ENCODE results near the gene MGAT5B.
"Not testable (repeated sequence)": the region's sequence is repeated elsewhere in the genome, so short reads cannot be mapped to it uniquely, and the experiment has no call there.

MGAT5B gene

DNA sequence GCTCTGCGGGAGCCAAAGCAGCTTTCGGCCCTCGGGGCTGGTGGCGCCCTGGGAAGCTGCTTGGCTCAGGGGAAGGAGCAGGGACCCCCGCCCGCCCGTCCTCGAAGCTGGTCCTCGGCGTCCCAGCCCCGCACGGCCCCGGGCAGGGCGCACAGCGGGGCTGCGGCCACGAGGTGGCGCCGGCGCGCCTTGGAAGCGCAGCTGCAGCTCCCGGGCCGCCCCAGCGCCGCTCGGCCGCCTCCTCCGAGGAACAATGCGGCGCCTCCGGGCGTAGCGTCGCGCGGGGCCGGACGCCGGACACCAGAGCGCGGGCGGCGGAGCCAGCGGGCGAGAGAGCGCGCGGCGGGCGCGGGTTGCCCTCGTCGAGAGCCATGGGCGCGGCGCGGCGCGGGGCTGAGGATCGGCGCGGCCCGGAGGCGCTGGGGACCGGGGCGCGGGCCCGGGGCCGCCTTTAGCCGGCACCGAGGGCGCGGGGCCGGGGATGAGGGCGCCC, at the start of gene MGAT5B:
Gene MGAT5B, plus strand, starts transcription at position 229 of the 493 bp plus-strand sequence. CDS start 626 bp downstream, outside the sequence.
- DNase-seq, result peak; percentile 87

DNA sequence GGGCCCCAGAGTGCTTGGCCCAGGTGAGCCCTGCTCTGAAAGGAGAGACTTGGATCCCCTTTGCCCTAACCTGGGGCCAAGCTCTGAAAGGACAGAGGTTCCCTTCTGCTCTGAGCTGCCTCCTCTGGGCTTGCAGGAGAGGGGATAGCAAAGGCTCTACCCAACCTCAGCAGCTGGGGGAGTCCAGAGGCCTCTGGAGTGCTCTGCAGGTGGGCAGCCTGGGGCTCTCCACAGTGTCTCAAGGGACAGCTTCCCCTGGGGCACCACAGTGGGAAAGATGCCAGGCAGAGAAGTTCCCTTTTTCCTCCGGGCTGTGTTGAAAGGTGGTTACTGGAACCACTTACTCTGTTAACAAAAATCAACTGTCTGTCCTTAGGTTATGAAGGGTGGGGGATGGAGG, 48.2 kb upstream of the MGAT5B start:
- DNase-seq, result no peak

GRCh38 chr17:76820561-76820960, 47.6 kb upstream of the MGAT5B start:
- DNase-seq, result no peak

DNA sequence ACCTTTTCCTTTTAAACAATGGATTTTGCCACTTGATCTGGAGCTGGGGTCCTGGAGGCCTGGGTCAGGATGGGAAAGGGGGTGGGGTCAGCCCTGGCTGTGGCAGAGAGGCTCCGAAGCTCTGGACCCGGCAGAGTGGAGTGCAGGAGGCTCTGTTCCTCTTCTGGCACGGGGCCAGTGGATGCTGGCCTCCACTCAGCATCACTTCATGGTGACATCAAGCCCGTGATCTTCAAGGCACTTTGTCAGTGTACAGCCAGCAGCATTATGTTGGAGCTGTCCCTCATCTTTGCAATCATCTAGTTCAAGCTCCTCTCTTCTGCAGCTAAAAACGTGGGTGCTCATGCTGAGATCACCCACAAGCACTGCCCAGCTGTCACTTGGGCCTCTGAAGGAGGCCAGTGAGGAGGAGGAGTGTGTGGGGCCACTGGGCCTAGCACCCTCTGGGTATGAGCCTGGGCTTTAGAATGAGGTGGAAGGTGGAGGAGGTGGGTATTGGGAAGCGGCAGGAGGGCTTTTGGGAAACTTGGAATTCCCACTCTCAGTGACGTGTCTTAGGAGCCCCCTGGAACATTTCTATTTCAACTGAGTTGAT, 45.9 kb upstream of the MGAT5B start:
- no peak for DNase-seq

DNA sequence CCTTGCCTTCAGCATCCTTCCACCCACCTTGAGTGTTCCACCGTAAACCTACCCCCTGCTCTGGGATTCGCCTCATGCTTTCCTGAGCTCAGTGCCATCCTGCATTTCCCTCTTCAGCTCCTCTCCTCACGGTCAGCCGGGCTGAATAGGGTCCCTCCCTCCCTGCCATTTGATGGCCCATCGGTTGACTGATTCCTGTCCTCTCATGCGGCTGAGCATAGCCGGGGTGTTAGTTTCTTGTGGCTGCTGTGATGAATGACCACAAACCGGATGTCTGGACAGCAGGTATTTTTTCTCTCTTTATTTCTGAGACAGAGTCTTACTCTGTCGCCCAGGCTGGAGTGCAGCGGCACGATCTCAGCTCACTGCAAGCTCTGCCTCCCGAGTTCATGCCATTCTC, 44.1 kb upstream of the MGAT5B start:
- DNase-seq, result no peak

DNA sequence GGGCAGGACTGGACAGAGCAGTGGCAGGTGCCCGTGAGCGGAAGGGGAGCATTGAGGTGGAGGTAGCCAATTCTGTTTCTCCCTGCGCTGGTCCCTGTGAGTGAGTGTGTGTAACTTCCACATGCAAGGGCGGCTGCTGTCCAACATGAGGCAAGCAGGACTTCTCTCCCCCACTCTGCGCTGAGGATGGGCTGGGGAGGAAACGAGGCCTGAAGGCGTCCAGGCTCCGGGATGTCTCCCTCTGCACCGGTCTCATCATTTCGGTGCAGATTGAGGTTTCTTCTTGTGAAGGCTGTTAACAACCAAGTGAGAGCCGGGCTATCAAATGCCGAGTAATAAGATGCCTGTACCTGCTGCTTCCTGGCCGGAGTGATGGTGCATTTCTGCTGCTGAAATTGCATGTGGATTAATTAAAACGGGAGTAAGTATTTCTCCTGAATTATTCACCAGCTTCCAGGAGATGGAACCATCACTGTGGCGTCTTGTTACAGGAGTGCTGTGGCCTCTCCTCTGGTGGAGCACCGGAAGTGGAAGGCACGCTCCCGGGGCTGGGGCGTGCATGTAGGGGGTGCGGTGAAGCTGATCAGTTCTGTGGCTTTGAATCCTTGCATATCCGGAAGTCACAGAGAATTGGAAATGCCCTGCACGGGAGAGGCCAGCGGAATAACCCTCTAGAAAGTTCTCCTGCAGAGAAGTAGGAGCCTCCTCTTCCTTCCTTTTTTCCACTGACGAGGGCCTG, 41.7 kb upstream of the MGAT5B start:
- DNase-seq, result no peak

- DNase-seq, result no peak
These were observed 40.5 kb upstream of the MGAT5B start for GRCh38 chr17:76827736-76828135.

- no peak for DNase-seq
These were observed 37.1 kb upstream of the MGAT5B start for GRCh38 chr17:76830987-76831715.

GRCh38 chr17:76833034-76833644, 35.1 kb upstream of the MGAT5B start:
- DNase-seq, result no peak

DNA sequence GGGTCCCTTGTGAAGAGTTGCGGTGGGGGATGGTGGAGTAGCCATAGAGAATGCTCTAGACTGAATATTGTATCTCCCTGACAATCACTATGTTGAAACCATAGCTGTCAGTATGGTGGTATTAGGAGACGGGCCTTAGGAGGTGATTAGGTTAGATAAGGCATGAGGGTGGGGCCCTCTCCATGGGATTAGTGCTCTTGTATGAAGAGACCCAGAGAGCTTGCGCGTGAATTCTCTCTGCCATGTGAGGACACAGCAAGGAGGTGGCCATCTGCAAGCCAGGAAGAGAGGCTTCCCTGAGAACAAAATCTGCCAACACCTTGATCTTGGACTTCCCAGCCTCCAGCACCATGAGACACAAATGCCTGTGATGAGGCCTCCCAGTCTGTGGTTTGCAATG, 34.5 kb upstream of the MGAT5B start:
- no peak for DNase-seq

DNA sequence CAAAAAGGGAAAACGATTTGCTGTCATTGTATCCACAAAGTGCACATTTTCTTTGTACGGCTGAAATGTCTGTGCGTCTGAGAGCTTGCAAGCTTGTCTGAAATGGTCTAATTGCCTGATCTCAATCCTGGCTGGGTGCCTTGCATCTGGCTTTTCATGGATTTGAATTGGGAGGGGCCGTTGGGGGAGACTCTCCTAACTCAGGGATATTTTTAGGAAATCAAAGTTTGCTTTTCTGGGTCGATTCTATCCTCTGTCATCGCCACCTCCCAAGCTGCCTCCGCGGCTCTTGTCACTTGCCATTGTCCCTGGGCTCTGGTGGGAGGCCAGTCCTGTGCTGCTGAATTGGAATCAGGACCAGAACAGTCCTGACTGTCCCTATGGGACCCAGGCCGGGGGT, 33.3 kb upstream of the MGAT5B start:
- no peak for DNase-seq

GRCh38 chr17:76840443-76840767, 27.8 kb upstream of the MGAT5B start:
- DNase-seq, result no peak

DNA sequence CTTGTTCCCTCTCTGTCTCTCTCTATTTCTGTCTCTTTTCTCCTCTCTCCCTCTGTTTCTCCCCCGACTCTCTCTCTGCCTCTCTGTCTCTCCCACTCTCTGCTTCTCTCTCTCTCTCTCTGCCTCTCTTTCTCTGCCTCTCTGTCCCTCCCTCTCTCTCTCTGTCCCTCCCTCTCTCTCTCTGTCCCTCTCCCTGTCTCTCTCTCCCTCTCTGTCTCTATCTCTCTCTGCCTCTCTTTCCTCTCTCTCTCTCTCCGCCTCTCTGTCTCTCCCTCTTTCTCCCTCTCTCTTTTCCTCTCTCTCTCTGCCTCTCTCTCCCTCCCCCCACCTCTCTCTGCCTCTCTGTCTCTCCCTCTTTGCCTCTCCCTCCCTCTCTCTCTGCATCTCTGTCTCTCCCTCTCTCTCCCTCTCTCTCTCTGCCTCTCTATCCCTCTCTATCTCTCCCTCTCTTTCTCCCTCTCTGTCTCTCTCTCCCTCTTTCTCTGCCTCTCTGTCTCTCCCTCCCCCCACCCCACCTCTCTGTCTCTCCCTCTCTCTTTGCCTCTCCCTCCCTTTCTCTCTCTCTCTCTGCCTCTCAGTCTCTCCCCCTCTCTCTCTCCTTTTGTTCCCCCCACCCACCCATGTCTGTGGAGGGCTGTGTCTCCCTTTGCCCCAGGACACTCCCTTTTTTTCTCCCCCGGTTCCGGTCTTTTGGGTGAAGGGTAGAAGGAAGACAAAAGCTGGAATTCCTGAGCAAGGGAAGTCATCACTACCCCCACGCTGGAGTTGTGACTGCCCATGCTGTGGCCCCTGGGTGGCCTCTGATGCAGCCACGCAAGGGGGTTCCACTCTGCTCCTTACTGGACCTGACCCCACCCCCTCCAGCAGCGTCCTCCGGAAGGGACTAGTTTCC, 27.1 kb upstream of the MGAT5B start:
- DNase-seq, result no peak

GRCh38 chr17:76841776-76842405, 26.3 kb upstream of the MGAT5B start:
- DNase-seq, result no peak

DNA sequence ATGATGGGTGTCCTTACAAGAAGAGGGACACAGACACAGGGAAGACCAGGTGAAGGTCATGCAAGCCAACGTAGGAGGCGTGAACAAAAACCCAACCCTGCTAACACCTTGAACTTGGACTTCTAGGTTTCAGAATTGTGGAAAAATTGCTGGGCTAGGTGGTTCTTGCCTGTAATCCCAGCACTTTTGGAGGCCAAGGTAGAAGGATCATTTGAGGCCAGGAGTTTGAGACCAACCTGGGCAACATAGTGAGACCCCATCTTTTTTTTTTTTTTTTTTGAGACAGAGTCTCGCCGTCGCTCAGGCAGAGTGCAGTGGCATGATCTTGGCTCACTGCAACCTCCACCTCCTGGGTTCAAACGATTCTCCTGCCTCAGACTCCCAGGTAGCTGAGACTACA, 25.1 kb upstream of the MGAT5B start:
- not testable (repeated sequence) for DNase-seq

- no peak for DNase-seq
These were observed 24.3 kb upstream of the MGAT5B start for GRCh38 chr17:76843703-76844484.

DNA sequence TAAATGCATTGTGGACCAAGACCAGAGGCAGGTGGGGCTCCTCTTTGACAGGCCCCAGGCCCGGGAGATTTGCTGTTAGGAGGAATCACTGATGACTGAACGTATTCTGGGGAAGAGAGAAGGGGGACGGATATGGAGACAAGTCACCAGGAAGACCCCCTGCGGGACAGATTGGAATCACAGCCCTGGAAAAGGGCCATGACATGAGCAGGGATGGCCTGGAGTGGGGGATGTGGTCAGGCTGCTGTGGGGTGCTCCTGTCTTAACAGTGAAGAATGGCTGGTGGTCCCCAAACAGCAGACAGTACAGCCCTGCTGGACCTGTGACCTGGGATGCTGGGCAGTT, 23.7 kb upstream of the MGAT5B start:
- no peak for DNase-seq

- no peak for DNase-seq
These were observed 23.4 kb upstream of the MGAT5B start for GRCh38 chr17:76844846-76845245.

DNA sequence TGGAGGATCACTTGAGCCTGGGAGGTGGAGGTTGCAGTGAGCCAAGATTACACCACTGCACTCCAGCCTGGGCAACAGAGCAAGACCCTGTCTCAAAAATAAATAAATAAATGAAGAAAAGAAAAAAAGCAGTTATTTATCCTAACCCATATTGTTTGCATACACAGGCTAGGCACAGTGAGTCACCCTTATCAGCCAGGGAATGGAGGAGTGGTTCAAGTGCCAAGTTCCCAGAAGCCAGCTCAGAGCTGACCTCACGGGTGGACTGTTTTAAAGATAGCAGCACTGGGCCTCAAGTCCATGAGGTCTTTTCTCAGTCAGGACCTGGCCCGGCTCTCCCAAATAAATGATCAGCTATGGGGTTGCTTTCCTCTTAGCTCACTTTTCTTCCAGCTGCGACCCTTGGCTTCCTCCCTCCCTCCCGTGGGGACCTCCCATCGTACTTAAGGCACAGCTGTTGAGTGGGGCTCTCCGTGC, 22.6 kb upstream of the MGAT5B start:
- peak; percentile 57 for DNase-seq

DNA sequence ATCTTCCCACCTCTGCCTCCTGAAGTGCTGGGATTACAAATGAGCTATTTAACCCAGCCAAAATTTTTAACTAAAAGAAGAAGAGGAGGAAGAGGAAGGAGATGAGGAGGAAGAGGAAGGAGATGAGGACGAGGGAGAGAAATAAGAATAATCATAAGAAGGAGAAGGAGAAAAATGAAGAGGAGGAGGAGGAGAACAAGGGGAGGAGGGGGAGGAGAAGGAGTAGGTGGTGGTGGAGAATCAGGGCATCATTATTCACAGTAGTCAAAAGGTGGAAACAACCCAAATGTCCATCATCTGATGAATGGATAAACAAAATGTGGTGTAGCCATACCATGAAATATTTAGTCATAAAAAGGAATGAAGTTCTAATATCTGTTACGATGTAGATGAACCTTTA, 21.2 kb upstream of the MGAT5B start:
- no peak for DNase-seq

- DNase-seq, result no peak
These were observed 19.5 kb upstream of the MGAT5B start for GRCh38 chr17:76848670-76849069.
